Progenitor cell of endocrine pancreas (in vitro differentiated cells): ENCODE measurements around the gene NDC80. TPM values are rescaled to one million over a fixed set of nuclear protein-coding genes. Genes with fewer than 3 reads are reported as not detected.

Experiments used
- DNase-seq: peaks from one replicate; pipeline ENCODE4 v3.0.0; 2021; ENCODE audit warnings: low spot score; ENCODE audit not compliant: unreplicated experiment
- H3K27ac Mint-ChIP-seq: 2 replicates; pipeline ENCODE4 v1.8.0; 2021; ENCODE audit warnings: mild to moderate bottlenecking, moderate library complexity, mixed read lengths
- H3K27me3 Mint-ChIP-seq: 2 replicates; pipeline ENCODE4 v1.8.0; 2021; ENCODE audit warnings: mixed read lengths
- H3K36me3 Mint-ChIP-seq: 2 replicates; pipeline ENCODE4 v1.8.0; 2022; ENCODE audit warnings: mixed read lengths; ENCODE audit not compliant: insufficient read depth
- H3K4me1 Mint-ChIP-seq: 2 replicates; pipeline ENCODE4 v1.8.0; 2021; ENCODE audit warnings: low read depth, mixed read lengths
- H3K4me3 Mint-ChIP-seq: 2 replicates; pipeline ENCODE4 v1.8.0; 2021; ENCODE audit warnings: low read depth, mild to moderate bottlenecking, moderate library complexity, mixed read lengths
- H3K9me3 Mint-ChIP-seq: 2 replicates; pipeline ENCODE4 v1.8.0; 2021; ENCODE audit warnings: low read depth, mixed read lengths
- total RNA-seq: library from RNA; stranded (reverse); gene quantifications from 2 replicates; pipeline ENCODE4 v1.2.1, GENCODE V29; 2021
- TF ChIP-seq, protein P1 (sequence below): fragments of 200-600 bp; sonication (generic); IDR thresholded peaks from one replicate; pipeline ENCODE4 v1.5.0; 2021; ENCODE audit warnings: antibody characterized with exemption, mild to moderate bottlenecking; ENCODE audit not compliant: unreplicated experiment

NDC80 gene
- total RNA-seq, 1 donor from 2014 or later, result 15.0 TPM

DNA sequence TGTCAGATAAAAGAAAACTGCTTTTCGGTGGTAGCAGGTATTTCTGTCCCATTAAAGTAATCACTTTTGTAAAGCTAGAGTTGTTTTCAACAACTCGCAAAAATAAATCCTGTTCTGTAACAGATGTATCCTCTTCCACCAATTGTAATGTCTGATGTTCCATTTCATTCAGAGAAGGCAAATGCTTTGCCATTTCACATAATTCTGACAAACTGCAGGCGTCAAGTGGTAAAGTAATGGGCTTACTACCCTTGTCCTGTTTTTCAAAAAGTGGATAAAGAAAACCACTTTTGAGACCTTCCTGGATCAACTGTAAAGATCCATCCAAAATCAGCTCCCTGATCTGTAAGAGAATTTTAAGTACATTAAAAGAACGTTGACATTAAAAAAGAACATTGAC is 16.7 kb upstream of the NDC80 start:
- H3K9me3 Mint-ChIP-seq, result no peaks in the 10 kb centered on the region
- H3K4me1 Mint-ChIP-seq, result no peaks in the 10 kb centered on the region
- no peak overlapping the region for H3K27ac Mint-ChIP-seq
- no peak overlapping the region for H3K4me3 Mint-ChIP-seq
- DNase-seq, result no peak
- H3K27me3 Mint-ChIP-seq, result no peaks in the 10 kb centered on the region
- TF ChIP-seq, protein P1, sequence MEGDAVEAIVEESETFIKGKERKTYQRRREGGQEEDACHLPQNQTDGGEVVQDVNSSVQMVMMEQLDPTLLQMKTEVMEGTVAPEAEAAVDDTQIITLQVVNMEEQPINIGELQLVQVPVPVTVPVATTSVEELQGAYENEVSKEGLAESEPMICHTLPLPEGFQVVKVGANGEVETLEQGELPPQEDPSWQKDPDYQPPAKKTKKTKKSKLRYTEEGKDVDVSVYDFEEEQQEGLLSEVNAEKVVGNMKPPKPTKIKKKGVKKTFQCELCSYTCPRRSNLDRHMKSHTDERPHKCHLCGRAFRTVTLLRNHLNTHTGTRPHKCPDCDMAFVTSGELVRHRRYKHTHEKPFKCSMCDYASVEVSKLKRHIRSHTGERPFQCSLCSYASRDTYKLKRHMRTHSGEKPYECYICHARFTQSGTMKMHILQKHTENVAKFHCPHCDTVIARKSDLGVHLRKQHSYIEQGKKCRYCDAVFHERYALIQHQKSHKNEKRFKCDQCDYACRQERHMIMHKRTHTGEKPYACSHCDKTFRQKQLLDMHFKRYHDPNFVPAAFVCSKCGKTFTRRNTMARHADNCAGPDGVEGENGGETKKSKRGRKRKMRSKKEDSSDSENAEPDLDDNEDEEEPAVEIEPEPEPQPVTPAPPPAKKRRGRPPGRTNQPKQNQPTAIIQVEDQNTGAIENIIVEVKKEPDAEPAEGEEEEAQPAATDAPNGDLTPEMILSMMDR, result no peak
- peaks cover 11% of the 10 kb centered on the region for H3K36me3 Mint-ChIP-seq

DNA sequence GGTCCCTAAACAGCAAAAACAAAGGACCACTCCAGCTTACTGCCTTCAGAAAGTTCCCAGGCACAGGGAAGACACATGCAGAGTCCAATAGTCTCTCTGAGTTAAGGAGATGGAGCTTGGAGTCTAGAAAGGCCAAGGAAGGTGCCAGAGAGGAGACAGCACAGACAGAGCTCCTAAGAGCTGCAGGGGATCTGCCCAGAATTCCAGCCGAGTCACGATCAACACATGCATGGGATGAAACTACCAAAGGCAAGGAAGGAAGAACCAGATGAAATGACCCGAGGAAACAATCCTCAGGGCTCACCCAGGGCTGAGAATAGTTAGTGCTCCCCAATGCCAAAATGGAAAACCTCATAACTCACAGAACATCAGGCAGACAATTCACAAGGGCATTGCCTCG is 15.5 kb upstream of the NDC80 start:
- Mint-ChIP-seq H3K4me3 (no peak overlapping the region), H3K27me3 (no peaks in the 10 kb centered on the region), H3K27ac (no peak overlapping the region), H3K9me3 (no peaks in the 10 kb centered on the region), H3K4me1 (no peaks in the 10 kb centered on the region), H3K36me3 (peaks cover 5% of the 10 kb centered on the region)
- no peak for DNase-seq
- TF ChIP-seq, protein P1, result no peak

DNA sequence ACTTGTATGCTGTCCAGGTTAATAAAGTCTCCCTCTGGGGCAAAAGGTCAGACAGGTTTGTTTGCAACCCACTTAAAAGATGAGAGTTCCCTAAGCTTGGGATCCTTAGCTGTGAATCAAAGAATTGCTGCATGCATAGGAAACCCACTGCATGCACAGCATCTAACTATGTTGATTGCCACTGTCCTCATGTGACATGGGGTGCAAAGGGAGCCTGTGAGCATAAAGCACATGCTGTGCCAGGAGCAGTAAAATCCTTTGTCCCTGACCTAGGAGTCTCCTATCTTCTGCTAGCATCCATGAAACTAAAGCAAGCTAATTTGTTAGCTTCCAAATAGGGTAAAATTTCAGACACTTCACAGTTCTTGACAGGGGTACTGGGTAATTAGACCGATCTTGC is 13.8 kb upstream of the NDC80 start:
- H3K27ac Mint-ChIP-seq, result no peak overlapping the region
- no peaks in the 10 kb centered on the region for H3K36me3 Mint-ChIP-seq
- no peaks in the 10 kb centered on the region for H3K9me3 Mint-ChIP-seq
- TF ChIP-seq, protein P1, result no peak
- DNase-seq, result no peak
- no peaks in the 10 kb centered on the region for H3K27me3 Mint-ChIP-seq
- no peaks in the 10 kb centered on the region for H3K4me1 Mint-ChIP-seq
- H3K4me3 Mint-ChIP-seq, result no peak overlapping the region

DNA sequence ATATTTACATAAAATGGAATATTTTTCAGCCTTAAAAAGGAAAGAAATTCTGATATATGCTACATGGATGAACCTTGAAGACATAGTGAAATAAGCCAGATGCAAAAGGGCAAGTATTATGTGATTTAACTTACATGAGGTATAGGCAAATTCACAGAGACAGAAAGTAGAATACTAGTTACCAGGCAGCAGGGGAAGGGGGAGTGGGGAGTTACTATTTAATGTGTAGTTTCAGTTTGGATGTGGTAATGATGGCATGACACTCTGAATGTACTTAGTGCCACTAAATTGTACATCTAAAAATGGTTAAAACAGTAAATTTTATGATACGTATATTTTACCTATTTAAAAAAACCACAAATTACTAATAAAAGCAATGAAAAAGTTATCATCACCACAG is 12.1 kb upstream of the NDC80 start:
- H3K4me1 Mint-ChIP-seq, result no peaks in the 10 kb centered on the region
- no peaks in the 10 kb centered on the region for H3K36me3 Mint-ChIP-seq
- DNase-seq, result no peak
- no peaks in the 10 kb centered on the region for H3K27me3 Mint-ChIP-seq
- H3K4me3 Mint-ChIP-seq, result no peak overlapping the region
- no peak overlapping the region for H3K27ac Mint-ChIP-seq
- TF ChIP-seq, protein P1, result no peak
- H3K9me3 Mint-ChIP-seq, result no peaks in the 10 kb centered on the region

DNA sequence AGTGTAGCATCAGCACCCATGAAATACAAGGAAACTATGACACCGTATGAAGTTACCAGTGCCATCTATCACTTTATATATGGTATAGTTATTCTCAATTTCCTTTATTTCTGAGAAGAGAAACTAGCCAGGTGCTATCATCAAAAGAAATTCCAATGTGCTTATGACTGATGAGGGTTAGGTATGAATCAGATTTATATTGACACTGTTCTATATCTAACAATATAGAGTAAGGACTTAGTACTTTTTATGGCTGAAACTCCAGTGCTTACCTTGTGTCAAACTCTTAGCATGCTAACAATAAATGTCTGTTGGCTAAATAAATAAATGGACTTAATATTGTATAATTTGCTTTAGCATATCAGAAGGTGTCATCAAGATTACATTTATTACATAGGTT is 7.0 kb upstream of the NDC80 start:
- H3K4me1 Mint-ChIP-seq, result peaks cover 1% of the 10 kb centered on the region
- no peak overlapping the region for H3K4me3 Mint-ChIP-seq
- TF ChIP-seq, protein P1, result no peak
- no peaks in the 10 kb centered on the region for H3K9me3 Mint-ChIP-seq
- no peak overlapping the region for H3K27ac Mint-ChIP-seq
- H3K36me3 Mint-ChIP-seq, result peaks cover 6% of the 10 kb centered on the region
- H3K27me3 Mint-ChIP-seq, result no peaks in the 10 kb centered on the region
- no peak for DNase-seq
